Fibroblast of pulmonary artery (primary cell): Measurements from ENCODE around the gene DYNC2H1.

Source experiments
- DNase-seq: peaks from one replicate; pipeline ENCODE4 v3.0.0-alpha.2; 2010; ENCODE audit warnings: low read depth
- H3K4me3 ChIP-seq: replicated peaks from 2 replicates; pipeline ENCODE4 v1.5.1; 2011; ENCODE audit warnings: low read depth, mild to moderate bottlenecking, control low read depth, low read length, moderate library complexity
- CTCF ChIP-seq: IDR thresholded peaks from 2 replicates; pipeline ENCODE4 v1.5.1; 2011; ENCODE audit warnings: mild to moderate bottlenecking, control low read depth, low read length, inconsistent platforms; ENCODE audit errors: missing control alignments

DYNC2H1 gene

GRCh38 chr11:103076361-103076760 lies 32.9 kb upstream of the DYNC2H1 start:
- no peak overlapping the region for H3K4me3 ChIP-seq
- no peak for DNase-seq
- no peak for TF ChIP-seq CTCF

DNA sequence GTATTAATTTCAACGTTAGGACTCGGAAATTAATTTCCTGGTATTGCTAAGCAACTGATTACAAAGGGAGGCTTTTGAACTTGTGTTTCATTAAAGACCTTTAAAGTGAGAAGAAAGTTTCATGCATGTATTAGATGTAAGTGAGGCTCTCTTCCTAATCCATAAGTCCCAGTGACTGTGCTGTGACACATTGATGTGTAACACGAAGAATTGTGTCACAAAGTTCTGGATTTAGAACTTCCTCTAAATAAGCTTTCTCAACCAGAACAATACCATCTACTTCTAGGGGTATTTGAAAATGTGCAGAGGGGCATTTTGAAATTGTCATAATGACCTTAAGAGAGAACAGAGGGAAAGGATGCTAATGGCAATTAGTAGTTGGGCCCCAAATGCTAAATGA lies 31.7 kb upstream of the DYNC2H1 start:
- no peak for TF ChIP-seq CTCF
- H3K4me3 ChIP-seq: no peak overlapping the region
- DNase-seq: no peak

DNA sequence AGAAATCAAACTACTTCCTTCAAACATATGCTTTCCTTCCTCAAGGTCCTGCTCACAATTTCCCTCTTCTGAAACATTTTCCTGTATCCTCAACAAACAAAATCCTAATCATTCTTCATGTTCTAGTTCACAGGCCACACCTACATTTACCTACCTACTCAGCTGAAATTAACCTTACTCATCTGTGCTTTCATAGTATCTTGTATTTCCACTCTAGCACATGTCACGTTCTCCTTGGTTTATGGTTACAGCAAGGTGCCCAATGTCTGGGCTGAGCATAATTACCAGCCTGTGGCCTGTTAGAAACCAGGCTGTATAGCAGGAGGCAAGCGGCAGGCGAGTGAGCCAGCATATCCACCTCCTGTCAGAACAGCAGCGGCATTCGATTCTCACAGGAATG lies 30.5 kb upstream of the DYNC2H1 start:
- DNase-seq: no peak
- H3K4me3 ChIP-seq: no peak overlapping the region
- no peak for TF ChIP-seq CTCF

- DNase-seq: peak; percentile 46
- TF ChIP-seq CTCF: no peak
- no peak overlapping the region for H3K4me3 ChIP-seq
Observed at GRCh38 chr11:103079833-103080232, 29.4 kb upstream of the DYNC2H1 start.

DNA sequence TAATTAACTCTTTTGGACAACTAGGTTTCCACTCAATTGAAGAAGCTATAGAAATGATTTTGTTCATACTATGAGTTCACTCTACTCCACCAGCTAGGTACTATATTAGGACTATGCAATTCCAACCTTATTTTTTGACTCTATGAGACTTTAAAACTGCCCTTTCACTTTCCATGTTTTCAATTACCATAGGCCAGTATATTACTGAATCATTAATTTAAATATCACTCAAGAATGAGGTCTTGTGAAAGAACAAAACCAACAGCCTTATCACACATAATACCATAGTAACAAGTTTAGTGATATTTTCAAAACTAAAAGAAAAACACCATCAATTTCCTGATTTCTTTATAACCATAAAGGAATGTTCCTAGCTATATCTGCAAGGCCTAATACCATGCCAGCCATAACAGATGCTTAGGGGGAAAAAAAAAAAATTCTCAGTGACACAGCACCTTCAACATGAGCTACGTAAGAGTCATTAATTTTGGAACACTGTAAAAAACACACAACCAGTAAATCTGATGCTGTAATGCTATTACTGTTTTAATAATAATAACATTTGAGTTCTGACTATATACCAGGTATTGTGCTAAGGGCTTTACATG lies 23.4 kb upstream of the DYNC2H1 start:
- no peak overlapping the region for H3K4me3 ChIP-seq
- TF ChIP-seq CTCF: no peak
- peak; percentile 71 for DNase-seq

GRCh38 chr11:103086461-103086860 lies 22.8 kb upstream of the DYNC2H1 start:
- H3K4me3 ChIP-seq: no peak overlapping the region
- no peak for DNase-seq
- TF ChIP-seq CTCF: no peak

DNA sequence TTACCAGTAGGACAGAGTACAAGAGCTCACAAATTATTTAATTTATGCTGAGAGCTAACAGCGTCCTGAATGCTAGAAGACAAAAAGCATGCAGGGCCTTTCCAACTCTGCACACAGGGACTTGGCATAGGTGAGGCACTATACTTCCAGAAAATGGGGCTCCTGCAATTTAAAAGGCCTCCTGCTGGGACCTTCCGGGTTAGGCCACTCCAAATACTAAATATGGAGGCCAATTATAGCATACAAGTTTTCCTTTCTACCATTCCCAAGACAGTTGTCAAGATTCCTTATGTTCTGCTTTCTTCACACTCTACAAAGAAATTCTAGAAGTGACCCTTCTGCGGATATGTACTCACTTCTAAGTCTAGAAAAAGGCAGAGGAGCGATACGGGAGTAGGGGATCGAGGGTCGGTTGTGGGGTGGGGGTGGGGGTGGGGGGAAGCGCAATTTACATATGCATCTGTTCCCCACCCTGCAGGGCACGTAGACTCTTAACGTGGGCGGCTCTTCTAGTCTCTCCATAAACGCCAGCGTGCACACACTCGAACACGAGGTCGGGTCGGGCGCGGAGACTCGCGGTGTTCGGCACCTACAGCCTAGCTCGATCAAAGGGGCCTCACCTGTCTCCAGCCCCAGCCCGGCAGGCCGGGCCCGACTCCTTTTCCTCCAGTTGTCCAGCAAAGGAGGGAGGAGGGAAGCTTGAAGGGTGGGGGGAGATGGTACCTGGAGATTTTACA lies 18.0 kb upstream of the DYNC2H1 start:
- no peak for TF ChIP-seq CTCF
- DNase-seq: peak; percentile 42
- H3K4me3 ChIP-seq: peak overlapping the region; percentile 79
